SU-DHL-6 (cell line): ENCODE measurements around the gene SPATA22.

Source experiments
- H2AFZ ChIP-seq: fragments of 200-600 bp; sonication (generic); 2 replicates; pipeline ENCODE4 v1.6.1; 2014; ENCODE audit warnings: low read depth, mild to moderate bottlenecking, moderate library complexity, mixed read lengths, antibody characterized with exemption, low read length; ENCODE audit not compliant: severe bottlenecking
- H3F3A ChIP-seq: fragments of 200-600 bp; shearing (Covaris generic); 2 replicates; pipeline ENCODE4 v1.6.0; 2016; ENCODE audit warnings: antibody characterized with exemption, mild to moderate bottlenecking; ENCODE audit not compliant: insufficient read depth
- H3K27ac ChIP-seq: fragments of 200-600 bp; sonication (generic); 2 replicates; pipeline ENCODE4 v1.5.1; 2016; ENCODE audit warnings: low read depth, mild to moderate bottlenecking, low read length, moderate library complexity, mixed read lengths
- H3K27me3 ChIP-seq: fragments of 200-600 bp; sonication (generic), shearing (Covaris generic); 2 replicates; pipeline ENCODE4 v1.6.0; 2014; ENCODE audit warnings: mild to moderate bottlenecking, low read length
- H3K36me3 ChIP-seq: fragments of 200-600 bp; sonication (generic); 2 replicates; pipeline ENCODE4 v1.6.1; 2014; ENCODE audit warnings: mild to moderate bottlenecking, low read length, mixed read lengths
- H3K4me2 ChIP-seq: fragments of 300-600, 200-600 bp; shearing (Covaris generic), sonication (generic); 2 replicates; pipeline ENCODE4 v1.6.0; 2014; ENCODE audit warnings: low read length, low read depth, mild to moderate bottlenecking; ENCODE audit not compliant: poor library complexity, severe bottlenecking
- H3K4me3 ChIP-seq: fragments of 200-600 bp; sonication (generic); 2 replicates; pipeline ENCODE4 v1.5.1; 2014; ENCODE audit warnings: antibody characterized with exemption, low read length, mild to moderate bottlenecking, mixed read lengths; ENCODE audit not compliant: insufficient read depth, poor library complexity, severe bottlenecking
- H3K79me2 ChIP-seq: fragments of 200-600 bp; sonication (generic); 2 replicates; pipeline ENCODE4 v1.6.1; 2014; ENCODE audit warnings: mild to moderate bottlenecking, low read length, moderate library complexity; ENCODE audit not compliant: insufficient read depth
- H3K9ac ChIP-seq: fragments of 200-600 bp; sonication (generic); 2 replicates; pipeline ENCODE4 v1.7.0; 2014; ENCODE audit warnings: mild to moderate bottlenecking, low read length
- H3K9me2 ChIP-seq: fragments of 200-600 bp; sonication (generic); replicated peaks from 2 replicates; pipeline ENCODE4 v1.6.1; 2014; ENCODE audit warnings: low read length; ENCODE audit not compliant: insufficient read depth
- H3K9me3 ChIP-seq: fragments of 200-600 bp; sonication (generic); 2 replicates; pipeline ENCODE4 v1.6.1; 2014; ENCODE audit warnings: low read length, mixed read lengths; ENCODE audit not compliant: insufficient read depth
- H4K20me1 ChIP-seq: fragments of 200-600 bp; sonication (generic); 2 replicates; pipeline ENCODE4 v1.6.1; 2014; ENCODE audit warnings: low read depth, mild to moderate bottlenecking, antibody characterized with exemption, low read length, moderate library complexity, mixed read lengths
- EZH2phosphoT487 ChIP-seq: fragments of 200-600 bp; sonication (generic), shearing (Covaris generic); conservative IDR thresholded peaks from 2 replicates; pipeline ENCODE4 v1.6.1; 2018; ENCODE audit warnings: mild to moderate bottlenecking, antibody characterized with exemption, low read length, moderate library complexity, mixed read lengths
- TF ChIP-seq, protein P1 (sequence below): fragments of 200-600 bp; sonication (generic); IDR thresholded peaks from one replicate; pipeline ENCODE4 v1.5.1; 2017; ENCODE audit warnings: antibody characterized with exemption, mild to moderate bottlenecking, low read length, moderate library complexity; ENCODE audit not compliant: insufficient read depth, poor library complexity, severe bottlenecking

Gene SPATA22

GRCh38 chr17:3510090-3510489 lies 38.5 kb upstream of the SPATA22 start:
- no peaks in the 10 kb centered on the region for H3K79me2 ChIP-seq
- TF ChIP-seq, protein P1, sequence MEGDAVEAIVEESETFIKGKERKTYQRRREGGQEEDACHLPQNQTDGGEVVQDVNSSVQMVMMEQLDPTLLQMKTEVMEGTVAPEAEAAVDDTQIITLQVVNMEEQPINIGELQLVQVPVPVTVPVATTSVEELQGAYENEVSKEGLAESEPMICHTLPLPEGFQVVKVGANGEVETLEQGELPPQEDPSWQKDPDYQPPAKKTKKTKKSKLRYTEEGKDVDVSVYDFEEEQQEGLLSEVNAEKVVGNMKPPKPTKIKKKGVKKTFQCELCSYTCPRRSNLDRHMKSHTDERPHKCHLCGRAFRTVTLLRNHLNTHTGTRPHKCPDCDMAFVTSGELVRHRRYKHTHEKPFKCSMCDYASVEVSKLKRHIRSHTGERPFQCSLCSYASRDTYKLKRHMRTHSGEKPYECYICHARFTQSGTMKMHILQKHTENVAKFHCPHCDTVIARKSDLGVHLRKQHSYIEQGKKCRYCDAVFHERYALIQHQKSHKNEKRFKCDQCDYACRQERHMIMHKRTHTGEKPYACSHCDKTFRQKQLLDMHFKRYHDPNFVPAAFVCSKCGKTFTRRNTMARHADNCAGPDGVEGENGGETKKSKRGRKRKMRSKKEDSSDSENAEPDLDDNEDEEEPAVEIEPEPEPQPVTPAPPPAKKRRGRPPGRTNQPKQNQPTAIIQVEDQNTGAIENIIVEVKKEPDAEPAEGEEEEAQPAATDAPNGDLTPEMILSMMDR: no peak
- H3K36me3 ChIP-seq: no peaks in the 10 kb centered on the region
- H3K4me2 ChIP-seq: no peak overlapping the region
- H3K9ac ChIP-seq: no peak overlapping the region
- no peak overlapping the region for H2AFZ ChIP-seq
- H3K9me3 ChIP-seq: no peaks in the 10 kb centered on the region
- no peaks in the 10 kb centered on the region for H3K9me2 ChIP-seq
- no peak overlapping the region for H3K27ac ChIP-seq
- H3K27me3 ChIP-seq: no peaks in the 10 kb centered on the region
- no peaks in the 10 kb centered on the region for H4K20me1 ChIP-seq
- no peaks in the 10 kb centered on the region for H3F3A ChIP-seq
- H3K4me3 ChIP-seq: no peak overlapping the region

DNA sequence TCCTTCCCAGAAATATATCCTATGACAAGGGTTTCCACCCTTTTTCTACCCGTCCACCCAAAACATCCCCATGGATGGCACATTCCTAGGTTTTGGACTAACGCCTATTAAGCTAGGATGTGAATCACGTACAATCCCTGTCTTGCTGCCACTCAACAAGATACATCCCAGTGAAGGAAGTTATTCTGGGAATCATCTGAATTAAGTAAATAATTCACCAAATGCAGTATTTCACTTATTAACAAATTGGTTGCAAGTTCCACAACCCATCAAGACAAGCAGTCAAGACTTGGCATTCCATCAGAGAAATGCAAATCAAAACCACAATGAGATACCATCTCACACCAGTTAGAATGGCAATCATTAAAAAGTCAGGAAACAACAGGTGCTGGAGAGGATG lies 36.2 kb upstream of the SPATA22 start:
- no peaks in the 10 kb centered on the region for H3K27me3 ChIP-seq
- no peak for TF ChIP-seq EZH2phosphoT487
- TF ChIP-seq, protein P1: no peak
- no peak overlapping the region for H2AFZ ChIP-seq
- H3K9ac ChIP-seq: no peak overlapping the region
- H3K9me2 ChIP-seq: no peaks in the 10 kb centered on the region
- H3K4me3 ChIP-seq: no peak overlapping the region
- no peaks in the 10 kb centered on the region for H4K20me1 ChIP-seq
- H3K36me3 ChIP-seq: no peaks in the 10 kb centered on the region
- H3K9me3 ChIP-seq: no peaks in the 10 kb centered on the region
- H3K79me2 ChIP-seq: no peaks in the 10 kb centered on the region
- no peak overlapping the region for H3K27ac ChIP-seq
- H3K4me2 ChIP-seq: no peak overlapping the region
- H3F3A ChIP-seq: no peaks in the 10 kb centered on the region

- no peak overlapping the region for H3K9ac ChIP-seq
- no peaks in the 10 kb centered on the region for H4K20me1 ChIP-seq
- no peaks in the 10 kb centered on the region for H3K79me2 ChIP-seq
- no peaks in the 10 kb centered on the region for H3F3A ChIP-seq
- H3K27me3 ChIP-seq: no peaks in the 10 kb centered on the region
- H3K9me3 ChIP-seq: no peaks in the 10 kb centered on the region
- H3K4me2 ChIP-seq: no peak overlapping the region
- no peak overlapping the region for H3K4me3 ChIP-seq
- H3K9me2 ChIP-seq: no peaks in the 10 kb centered on the region
- no peak overlapping the region for H2AFZ ChIP-seq
- H3K27ac ChIP-seq: no peak overlapping the region
- H3K36me3 ChIP-seq: no peaks in the 10 kb centered on the region
- TF ChIP-seq EZH2phosphoT487: no peak
- TF ChIP-seq, protein P1: no peak
Measured at GRCh38 chr17:3507071-3507470, 35.5 kb upstream of the SPATA22 start.

- Histone ChIP-seq H3K4me3 (no peak overlapping the region), H3K9ac (no peak overlapping the region), H2AFZ (no peak overlapping the region), H3K9me2 (no peaks in the 10 kb centered on the region), H3K36me3 (no peaks in the 10 kb centered on the region), H3K9me3 (no peaks in the 10 kb centered on the region), H3K27ac (no peak overlapping the region), H3K4me2 (no peak overlapping the region), H3K27me3 (no peaks in the 10 kb centered on the region), H4K20me1 (no peaks in the 10 kb centered on the region), H3F3A (no peaks in the 10 kb centered on the region), H3K79me2 (no peaks in the 10 kb centered on the region)
- TF ChIP-seq EZH2phosphoT487: no peak
- TF ChIP-seq, protein P1: no peak
Measured at GRCh38 chr17:3506054-3506453, 34.4 kb upstream of the SPATA22 start.
